HG02610 (cell line): ENCODE data around the gene CHN2.
A peak's percentile ranks its signal among the peaks of the same experiment; 100 is the strongest.

Experiments used
- ATAC-seq: cut with Tn5 transposase; IDR thresholded peaks from one replicate; pipeline ENCODE4 v1.9.1; 2021; ENCODE audit warnings: mild to moderate bottlenecking, moderate library complexity; ENCODE audit not compliant: unreplicated experiment

The CHN2 gene

DNA sequence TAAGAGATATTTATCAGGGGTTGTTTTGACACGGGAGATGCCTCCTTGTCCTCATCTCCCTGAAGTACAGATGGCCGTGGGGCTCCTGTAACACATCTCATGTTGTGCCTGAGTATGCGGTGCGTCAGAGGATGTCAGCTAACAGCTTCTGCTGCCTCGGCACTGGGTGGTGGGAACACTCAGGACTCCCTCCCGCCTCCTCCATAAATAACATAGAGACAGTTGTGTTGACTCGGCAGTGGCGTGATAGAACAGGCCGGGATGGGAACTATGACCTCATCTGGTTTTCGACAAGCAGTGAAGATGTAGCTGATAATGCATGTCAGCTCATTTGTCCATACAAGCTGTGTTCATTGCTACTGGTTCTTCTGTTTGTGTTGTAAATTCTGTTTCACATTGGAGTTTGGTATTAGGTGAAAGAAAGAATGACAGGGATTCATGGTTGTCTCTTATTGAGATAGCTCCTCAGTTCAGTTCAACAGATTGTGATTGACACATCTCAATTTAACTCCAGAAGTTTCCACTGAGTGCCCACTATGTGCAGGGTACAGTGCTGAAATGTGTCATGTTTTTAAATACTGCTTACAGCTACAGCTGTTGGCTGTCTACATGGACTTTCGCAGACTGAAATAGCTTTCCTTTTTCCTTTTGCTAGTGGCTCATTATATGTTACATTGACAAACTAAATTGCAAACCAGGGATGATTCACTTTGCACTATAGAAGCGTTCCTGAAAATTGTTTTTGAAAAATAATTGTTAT lies 87.4 kb downstream of the CHN2 start:
- ATAC-seq = no peak

DNA sequence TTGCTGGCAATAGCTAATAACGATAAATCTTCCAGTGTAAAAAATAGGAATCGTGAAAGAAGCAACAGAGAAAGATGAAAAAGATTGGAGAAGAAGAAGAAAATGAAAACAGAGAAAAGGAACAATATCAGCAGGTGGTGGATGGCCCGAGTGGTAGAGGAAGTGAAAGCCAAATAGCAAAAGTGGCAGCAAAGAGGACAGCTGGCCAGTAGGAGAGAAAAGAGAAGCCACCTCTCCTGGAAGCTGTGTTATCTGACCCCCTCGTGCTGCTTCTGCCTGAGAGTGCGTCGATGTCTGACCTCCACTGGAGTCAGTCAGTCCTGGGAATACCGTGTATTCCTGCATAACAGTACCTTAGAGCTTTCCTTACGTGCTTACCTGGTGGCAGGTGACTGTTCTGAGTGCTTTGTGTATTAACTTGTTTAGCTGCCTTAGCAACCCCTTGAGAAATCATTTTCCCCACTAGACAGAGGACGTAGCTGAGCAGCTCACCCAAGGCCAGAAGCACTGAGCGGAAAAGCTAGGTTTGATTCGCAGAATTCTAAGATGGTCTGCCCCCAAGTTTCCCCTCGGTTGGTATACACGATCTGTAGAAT lies 88.3 kb downstream of the CHN2 start:
- no peak for ATAC-seq

DNA sequence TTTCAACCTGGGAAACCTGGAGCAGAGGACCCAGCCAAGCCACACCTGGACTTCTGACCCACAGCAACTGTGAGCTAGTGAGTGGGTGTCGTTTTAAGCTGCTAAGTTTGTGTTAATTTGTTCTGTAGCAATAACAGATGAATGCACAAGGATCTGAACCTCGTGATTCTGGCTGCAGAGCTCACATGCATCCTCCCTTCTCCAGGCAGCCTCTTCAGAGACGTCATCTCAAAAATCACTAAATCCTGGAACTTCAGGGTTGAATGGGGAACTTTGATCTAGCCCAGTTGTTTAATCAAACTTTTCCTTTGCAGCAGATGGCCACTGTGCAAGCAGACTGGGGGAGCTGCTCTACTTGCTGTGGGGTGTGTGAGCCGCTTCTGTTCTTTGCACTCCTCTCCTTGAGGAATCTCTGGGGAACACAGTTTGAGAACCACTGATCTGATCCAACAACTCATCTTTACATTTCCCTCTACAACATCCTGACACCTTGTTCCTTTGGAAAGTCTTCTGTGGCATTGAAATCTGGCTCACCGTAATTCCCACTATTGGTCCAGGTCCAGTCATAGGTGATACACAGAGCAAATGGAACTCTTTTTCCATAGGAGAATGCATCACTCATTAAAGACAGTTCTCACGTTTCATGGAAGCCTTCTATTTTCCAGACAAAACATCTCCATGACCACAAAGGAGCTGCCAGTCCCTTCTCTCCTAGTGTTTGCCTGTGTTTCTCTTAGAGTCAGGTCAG lies 90.3 kb downstream of the CHN2 start:
- no peak for ATAC-seq

DNA sequence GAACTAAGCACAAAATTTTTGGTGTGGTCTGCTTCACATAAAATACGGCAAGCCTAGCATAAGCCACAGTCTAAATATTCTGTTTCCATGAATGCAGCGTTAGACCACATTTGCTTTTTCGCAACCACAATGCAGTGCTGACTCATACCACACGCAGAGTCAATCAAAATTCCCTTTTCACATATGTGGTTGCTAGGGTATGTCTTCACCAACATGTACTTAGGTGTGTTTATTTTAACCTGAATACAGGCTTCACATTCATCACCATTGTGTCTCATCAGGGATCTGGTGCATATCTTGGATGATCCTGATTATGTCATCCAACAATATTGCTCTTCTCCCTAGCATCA lies 90.8 kb downstream of the CHN2 start:
- peak; percentile 74 for ATAC-seq

DNA sequence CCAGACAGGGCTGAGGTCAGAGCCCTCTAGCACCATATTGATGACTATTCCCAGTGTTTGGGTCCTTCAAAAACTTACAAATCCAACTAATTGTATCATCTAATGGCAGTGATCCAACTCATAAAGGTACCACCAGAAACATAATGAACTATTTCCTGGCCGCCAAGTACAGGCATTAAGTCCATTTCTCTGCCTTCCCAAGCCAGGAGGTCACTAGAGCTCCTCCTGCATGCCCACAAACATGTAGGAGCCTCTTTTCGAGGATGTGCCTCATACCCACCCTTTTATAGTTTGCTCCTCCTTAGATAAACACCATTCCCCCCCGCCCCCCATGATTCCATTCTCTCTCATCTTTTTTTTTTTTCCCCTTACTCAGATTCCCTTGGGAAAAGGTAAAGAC lies 91.3 kb downstream of the CHN2 start:
- no peak for ATAC-seq

DNA sequence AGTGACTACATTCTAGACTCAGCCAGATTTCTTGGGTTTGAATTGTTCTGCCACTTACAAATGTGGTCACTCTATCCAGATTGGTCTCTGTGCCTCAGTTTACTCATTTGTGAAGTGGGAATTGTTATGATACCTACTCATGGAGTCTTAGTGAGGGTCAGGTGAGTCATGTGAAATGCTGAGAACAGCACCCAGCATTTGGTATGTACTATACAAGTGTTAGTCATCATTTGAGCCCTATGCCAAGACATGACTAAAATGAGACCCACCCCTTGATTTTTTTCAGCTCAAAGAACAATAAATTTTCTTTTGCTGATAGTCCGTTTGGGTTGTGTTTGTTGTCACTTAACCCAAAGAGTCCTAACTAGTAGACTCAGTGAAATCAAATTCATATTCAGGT lies 92.8 kb downstream of the CHN2 start:
- no peak for ATAC-seq

DNA sequence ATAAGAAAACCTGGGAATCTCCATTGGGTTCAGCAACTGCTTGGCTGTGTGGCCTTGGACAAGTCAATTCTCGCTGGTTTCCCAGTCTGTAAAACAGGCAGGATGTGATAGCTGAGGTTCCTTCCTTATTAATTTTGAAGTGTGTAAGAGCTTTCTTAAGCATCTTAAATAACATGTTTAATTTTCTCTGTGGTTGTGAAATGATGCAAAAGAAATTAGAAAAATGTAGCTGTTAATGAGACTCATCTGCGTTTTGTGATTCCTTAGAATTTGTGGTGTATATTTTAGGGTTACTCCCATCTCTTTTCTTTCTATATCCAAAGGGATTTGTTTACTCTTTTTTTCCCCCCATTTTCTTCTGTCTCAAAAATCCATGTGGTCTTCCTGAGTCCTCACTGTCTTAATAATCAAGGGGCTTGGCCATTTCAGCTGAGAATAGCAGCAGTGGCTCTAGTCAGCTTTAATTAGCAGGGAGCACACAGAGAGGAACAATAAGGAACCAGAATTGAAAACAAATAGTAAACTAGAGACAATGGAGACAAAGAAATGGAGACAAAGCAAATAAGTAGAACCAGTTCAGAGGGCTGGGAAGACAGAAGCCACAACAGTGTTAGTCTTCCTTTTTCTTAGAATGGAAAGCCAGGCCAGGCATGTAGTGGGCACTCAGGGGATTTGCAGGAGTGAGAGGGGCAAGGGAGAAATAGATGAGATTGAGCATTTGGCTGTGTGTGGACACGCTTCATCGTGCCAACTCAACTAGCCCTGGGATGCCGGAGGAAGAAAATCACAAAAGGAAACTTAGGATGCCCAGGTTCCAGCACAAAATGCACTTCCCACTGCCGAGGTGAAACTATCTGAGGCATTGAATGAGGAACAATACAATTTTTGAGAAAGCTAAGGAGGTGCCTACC lies 93.9 kb downstream of the CHN2 start:
- no peak for ATAC-seq

DNA sequence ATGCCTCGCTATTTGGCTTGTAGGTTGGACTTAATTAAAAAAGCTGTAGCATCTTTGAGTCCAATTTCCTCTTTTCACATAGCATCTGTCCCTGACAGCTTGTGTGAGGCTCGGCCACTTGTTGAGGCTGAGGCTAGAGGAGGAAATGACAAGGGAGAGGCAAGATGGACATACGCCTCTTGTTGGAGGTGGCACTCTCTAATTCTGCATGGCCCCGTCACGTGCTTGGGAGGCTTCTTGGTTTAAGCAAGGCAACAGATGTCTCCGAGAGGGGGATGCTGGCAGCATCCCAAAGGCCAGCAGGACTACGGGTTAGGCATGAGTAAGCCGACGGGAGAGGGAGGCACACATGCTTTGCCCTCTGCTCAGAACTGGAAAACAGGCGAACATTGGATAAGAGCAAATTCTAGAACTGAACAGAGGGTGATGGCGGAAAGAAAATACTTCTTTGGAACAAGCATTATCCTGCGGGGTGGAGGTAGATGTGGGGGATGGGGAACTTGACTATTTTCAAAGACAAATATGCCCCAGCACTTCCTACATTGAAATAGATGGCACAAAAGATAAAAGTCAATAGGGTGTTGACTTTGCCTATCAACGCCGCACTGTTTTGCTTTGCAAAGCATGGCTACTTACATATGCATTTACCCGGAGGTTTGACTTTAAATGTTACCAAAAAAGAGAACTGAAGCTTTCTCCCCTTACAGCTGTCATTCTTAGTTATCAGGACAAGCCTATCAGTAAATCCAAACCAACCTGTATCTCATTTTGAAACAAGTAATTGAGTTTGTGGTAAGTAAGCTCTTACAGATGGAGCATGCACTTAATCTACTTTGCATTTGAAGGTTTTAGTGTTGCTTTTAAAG lies 94.8 kb downstream of the CHN2 start:
- ATAC-seq = peak; percentile 77

DNA sequence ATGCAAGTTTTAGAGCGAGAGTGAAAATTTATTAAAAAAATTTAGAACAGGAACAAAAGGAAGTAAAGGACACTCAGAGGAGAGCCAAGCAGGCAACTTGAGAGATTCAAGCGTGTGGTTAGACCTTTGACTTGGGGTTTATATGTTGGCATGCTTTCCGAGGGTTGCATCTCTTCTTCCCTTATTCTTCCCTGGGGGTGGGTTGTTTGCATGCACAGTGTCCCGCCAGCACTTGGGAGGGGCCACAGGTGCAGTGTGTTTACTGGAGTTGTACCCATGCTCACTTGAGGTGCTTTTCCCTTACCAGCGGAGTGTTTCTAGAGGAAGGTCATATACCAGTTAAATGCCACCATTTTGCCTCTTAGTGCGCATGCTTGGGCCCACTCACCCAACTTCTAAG lies 96.3 kb downstream of the CHN2 start:
- ATAC-seq = no peak

DNA sequence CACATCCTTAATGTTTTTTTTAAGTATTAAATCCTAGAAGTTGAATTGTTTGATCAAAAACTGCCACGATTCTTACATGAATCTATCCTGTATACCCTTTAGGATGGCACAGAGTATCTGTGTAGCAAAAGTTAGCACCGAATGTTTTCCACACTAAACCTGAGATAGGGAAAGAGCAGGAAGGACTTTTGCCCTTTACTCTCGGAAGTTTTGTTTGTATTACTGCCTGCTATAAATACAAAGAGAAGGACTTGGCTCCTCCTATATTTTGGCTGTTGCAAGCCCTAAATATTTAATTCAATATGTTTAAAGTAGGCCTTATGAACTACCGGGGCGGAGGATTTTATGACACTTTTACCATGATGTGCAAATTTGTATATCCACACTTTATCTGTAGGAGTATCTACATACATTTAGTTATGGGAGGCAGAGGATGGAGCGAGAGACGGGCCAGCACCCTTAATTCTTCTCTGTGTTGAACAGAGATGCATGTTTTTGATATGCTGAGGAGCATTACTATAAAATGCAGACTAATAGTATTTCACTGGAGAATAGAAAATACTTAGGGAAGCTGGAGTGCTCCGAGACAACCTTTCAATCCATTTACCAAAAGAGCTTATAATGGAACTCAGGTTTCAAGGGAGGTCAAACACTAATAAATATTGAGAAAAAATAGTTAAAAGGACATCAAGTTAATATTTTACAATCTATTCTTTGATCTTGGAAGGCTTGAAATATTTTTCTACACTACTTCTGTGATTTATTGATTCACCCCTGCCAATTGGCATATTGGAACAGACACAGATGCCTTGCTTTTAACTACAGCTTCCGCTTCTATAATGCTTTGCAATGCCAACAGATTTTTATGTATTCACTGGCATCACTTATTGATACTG lies 97.4 kb downstream of the CHN2 start:
- no peak for ATAC-seq

DNA sequence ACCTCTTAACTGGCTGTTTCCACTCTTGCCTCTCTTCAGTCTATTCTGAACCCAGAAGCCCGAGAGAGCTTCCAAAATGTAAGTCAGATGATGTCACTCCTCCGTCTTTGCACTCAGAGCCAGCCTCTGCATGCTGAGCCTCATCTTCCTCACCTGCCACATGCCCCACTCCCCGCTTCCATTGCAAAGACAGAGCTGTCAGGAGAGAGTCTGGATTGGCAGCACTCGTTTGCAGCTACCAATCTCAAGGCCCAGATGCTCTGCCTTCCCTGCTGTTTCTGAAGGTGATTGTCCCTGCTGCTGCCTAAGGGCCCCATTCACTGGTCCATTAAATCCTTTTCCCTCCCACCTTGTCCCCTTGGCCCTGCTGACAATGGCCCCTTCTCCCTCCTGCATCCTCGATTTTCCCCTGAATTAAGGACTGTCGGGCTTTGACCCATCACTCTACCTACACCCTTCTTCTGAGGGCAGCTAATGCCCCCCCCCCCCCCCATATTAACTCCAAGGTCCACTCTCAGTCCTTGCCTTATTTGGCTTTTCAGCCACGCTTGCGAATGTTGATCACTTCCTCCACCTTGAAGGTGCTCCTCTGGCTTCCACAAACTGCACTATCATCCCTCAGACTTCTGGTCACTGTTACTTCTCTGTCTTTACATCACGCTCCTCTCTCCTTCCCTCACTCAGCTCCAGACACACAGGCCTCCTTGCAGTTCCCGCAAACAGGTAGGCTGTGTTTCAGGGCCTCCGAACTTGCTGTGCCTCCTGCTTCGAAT lies 98.5 kb downstream of the CHN2 start:
- ATAC-seq = no peak

DNA sequence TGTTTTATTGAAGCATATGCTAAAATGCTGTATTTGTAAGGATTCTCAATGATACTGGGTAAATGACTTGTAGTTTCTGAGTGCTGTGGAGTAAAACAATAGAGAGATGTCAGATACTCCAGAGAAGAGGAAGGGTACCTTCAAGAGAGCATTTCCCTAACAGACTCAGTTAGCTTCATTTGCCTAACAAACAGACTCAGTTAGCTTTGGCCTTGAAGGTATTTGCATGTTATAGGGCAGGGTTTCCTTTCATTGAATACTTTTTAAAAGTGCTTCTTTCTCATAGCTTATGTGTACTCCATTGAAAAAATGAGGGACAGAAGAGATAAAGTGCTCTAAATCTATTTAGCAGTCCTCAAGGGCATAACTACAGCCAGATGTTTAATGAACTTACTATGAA lies 101.8 kb downstream of the CHN2 start:
- no peak for ATAC-seq

DNA sequence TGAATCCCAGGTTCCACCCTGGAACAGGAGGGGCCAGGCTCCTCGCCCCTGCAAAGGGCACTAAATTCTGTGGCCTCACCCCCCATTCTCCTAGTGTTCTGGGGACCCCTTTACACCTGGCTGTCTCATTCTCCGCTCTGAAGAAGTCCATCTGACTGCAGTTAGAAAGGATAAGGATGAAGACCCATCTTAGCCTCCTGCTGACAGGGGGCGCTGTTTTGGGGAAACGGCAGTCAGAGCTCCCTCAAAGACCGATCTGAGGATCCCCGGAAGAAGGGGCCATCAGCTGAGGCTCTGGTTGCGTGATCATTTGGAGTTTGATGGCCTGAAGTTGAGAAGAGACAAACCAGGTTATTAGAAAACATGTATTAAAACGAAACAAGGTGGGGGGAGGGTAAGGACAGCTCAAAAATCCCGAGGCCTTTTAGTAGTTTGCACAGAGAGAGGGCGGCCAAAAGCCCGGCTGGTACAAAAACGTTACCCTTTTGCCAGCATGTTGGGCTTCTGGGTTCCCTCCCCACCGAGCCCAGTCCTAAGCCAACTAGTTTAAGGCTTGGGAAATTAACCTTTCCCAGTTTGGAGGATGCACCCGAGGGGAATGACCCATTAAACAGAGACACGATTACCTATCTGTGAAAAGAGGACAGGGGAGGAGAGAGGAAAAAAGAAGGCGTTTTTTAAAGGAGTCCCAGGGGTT lies 102.8 kb downstream of the CHN2 start:
- no peak for ATAC-seq

DNA sequence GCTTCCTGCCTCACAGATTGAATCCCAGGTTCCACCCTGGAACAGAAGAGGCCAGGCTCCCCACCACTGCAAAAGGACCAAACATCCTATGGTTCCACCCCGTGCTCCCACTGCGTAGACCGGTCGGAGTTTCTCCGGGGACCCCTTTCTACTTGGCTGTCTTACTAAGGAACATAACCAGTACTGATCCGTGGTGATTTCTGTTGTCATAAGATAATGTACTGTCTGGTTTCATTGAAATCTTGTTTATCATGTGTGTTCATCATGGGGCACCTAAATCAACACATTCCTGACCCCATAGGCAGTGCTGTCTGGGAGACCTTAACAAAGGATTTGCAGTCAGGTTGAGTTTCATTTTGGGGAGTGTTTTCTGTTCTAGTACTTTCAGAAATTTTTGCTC lies 104.5 kb downstream of the CHN2 start:
- ATAC-seq = no peak

DNA sequence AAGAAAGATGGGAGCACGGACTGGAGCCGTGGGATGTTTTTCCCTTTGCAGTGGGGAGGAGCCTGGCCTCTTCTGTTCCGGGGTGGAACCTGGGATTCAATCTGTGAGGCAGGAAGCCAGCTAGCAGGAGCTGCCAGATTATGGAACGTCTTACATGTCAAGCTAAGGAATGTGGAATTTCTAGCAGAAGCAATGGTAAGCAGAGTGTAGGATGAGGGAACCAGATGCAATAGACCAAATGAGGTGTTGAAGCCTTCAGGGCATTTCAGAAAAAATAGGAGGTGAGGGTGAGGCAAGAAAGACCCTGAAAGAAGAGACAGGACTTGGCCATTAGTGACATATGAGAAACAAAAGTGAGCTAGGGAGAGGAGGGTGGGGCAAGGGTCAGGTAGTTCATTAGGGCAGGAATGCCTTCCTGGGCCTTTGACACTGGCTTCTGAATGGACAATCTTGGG lies 105.5 kb downstream of the CHN2 start:
- ATAC-seq = no peak

DNA sequence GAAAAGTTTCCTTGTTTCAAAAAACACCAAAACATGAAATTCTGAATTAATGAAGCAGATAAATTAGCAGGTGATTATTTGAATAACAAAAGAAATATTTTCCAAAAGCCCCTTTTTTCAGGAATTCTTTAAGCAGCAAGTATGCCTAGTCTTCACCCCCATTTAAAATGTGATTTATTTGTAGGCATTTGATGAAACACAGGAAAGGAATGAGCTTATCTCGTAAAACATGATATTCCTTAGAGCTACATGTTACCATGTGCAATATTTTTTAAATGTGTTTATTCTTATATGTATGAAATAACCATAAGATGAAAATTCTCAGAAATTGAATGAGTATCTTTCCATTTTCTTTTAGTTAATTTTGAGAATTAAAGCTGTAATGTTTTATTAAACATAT lies 106.1 kb downstream of the CHN2 start:
- no peak for ATAC-seq

DNA sequence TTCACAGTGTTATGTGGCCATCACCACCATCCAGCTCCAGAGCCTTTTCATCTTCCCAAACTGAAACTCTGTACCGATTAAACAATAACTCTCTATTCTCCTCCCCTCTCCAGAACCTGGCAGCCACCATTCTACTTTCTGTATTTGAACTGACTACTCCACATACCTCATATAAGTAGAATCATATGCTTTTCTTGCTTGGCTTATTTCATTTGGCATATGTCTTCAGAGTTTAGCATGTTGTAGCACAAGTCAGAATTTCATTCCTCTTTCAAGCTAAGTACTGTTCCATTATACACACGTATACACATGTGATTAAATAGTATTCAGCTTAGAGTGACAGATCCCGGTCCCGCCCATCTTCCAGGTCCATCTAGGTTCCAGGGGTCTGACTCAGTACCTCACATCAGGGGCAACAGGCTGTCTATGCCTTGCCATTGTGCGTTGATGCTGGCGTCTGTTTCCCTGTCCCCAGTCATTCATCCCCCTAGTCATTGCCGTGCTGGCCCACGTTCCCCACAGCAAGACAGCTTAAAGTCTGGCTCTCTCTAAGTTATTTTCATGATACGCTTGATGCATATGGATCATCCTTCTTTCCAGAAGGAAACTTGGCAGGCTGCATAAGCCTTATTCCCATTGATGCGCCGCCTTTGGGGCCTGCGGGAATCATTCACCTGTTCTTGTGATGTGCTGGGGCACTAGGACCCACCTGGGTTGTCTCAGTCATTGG lies 108.3 kb downstream of the CHN2 start:
- no peak for ATAC-seq
